ENCODE data around the gene MTG2. TPM values are rescaled to one million over a fixed set of nuclear protein-coding genes. Genes with fewer than 3 reads are reported as not detected.

MTG2 gene
- total and polyA plus RNA-seq, 9 donors: 22.2 to 30.0 (median 26.0) TPM

DNA sequence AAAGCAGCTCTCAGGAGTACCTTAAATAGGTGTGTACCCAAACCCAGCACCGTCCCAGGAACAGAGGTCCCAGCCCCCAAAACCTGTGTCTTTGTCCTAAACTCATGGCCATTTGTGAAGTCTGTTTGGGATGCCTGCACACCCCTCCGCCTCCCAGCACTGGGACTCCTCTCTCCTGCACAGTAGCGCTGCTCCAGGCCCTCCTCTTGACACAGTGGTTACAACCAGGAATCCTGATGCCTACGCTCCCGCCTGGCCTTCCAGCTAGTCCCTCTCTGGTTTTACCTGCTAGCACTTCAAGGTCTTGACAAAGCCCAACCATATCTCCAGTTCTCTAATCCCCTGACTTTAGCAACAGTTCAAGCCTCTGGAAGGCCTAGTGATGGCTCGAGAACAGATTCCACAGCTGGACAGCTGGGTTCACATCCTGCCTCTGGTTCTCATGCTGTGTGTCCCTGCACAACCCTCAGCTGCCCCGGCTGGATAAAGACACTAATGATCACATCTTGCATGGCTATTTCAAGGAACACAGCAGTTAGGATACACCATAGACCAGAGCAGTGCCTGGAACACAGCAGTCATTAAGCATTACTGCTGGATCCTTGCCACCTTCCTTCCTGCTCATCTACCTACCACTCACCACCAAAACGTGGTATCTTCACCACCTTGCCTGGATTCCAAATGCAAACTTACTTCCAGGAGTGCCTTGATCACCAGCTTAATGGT, 45.2 kb upstream of the MTG2 start:
- Histone ChIP-seq H3K27ac (ENCODE audit: low read length) (no peak overlapping the region), H3K36me3 (ENCODE audit: control insufficient read depth, insufficient read depth, low read length) (peaks cover 74% of the 10 kb centered on the region), H3K4me3 (ENCODE audit: low read length) (no peak overlapping the region), H3K4me1 (ENCODE audit: control insufficient read depth, insufficient read depth, low read length) (peaks cover 16% of the 10 kb centered on the region), H3K9me3 (replicated peaks; ENCODE audit: control insufficient read depth, low read depth, low read length) (no peaks in the 10 kb centered on the region), H3K27me3 (ENCODE audit: control insufficient read depth, insufficient read depth, low read length) (no peaks in the 10 kb centered on the region)
- no peak for DNase-seq
- WGBS (ENCODE audit: insufficient coverage): 77% methylated on average over 8 of the region's 8 CpGs

DNA sequence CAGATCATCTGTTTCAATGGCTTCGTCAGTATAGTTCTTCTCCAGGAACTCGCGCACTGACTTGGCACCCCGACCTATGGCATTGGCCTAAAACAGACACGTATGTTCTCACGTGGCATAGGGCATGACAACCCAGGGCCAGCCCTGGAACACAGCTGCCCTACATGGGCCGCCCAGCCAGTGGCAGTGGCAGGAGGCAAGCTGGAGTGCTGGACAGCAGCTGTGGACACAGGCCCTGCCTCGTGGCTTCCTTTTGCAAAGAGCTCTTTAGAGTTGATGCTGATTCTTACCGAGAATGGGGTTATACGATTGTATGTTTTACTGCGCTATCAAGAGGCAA, 44.7 kb upstream of the MTG2 start:
- peaks cover 16% of the 10 kb centered on the region for H3K4me1 ChIP-seq (ENCODE audit: control insufficient read depth, insufficient read depth, low read length)
- peaks cover 69% of the 10 kb centered on the region for H3K36me3 ChIP-seq (ENCODE audit: control insufficient read depth, insufficient read depth, low read length)
- no peaks in the 10 kb centered on the region for H3K9me3 ChIP-seq (replicated peaks; ENCODE audit: control insufficient read depth, low read depth, low read length)
- H3K27me3 ChIP-seq (ENCODE audit: control insufficient read depth, insufficient read depth, low read length): no peaks in the 10 kb centered on the region
- H3K27ac ChIP-seq (ENCODE audit: low read length): no peak overlapping the region
- H3K4me3 ChIP-seq (ENCODE audit: low read length): no peak overlapping the region
- WGBS (ENCODE audit: insufficient coverage): 77% methylated on average over 7 of the region's 11 CpGs
- no peak for DNase-seq

DNA sequence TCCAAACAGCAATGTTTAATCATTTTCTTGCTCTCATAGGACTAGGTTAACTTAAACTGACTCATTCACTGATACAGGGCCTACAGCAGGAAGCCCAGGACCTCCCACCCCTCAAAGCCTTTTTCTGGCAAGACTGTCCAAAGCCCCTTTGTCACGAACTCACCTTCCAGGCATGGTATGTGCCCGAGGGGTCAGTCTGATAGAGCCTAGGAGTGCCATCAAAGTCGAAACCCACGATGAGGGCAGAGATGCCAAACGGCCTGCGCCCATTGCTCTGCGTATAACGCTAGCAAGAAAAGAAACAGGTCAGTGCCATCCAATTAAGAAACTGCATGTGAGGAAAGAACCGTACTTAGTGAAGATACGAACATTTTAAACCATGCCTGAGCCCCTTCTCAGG, 43.9 kb upstream of the MTG2 start:
- Histone ChIP-seq H3K27me3 (ENCODE audit: control insufficient read depth, insufficient read depth, low read length) (no peaks in the 10 kb centered on the region), H3K27ac (ENCODE audit: low read length) (no peak overlapping the region), H3K4me3 (ENCODE audit: low read length) (no peak overlapping the region), H3K9me3 (replicated peaks; ENCODE audit: control insufficient read depth, low read depth, low read length) (no peaks in the 10 kb centered on the region), H3K4me1 (ENCODE audit: control insufficient read depth, insufficient read depth, low read length) (peaks cover 13% of the 10 kb centered on the region), H3K36me3 (ENCODE audit: control insufficient read depth, insufficient read depth, low read length) (peaks cover 62% of the 10 kb centered on the region)
- WGBS (ENCODE audit: insufficient coverage): 90% methylated on average over 8 of the region's 10 CpGs
- no peak for DNase-seq

DNA sequence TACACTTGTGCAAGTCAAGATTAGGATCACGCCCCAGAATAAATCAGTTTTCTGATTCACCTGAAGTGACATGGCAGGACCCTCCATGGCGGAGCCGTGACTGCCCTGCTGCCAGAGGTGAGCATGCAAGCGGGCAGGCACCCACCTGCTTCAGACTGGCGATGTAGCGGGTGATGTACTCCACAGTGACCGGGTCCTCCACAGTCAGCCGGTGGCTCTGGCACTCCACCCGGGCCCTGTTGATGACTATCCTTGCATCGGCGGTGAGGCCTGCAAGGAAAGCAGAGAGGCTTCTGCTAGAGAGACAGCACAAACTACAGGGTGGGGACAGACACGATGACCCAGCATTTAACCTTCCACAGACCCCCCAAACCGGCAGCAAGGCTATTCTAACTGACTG, 43.2 kb upstream of the MTG2 start:
- H3K4me3 ChIP-seq (ENCODE audit: low read length): no peak overlapping the region
- peaks cover 58% of the 10 kb centered on the region for H3K36me3 ChIP-seq (ENCODE audit: control insufficient read depth, insufficient read depth, low read length)
- H3K9me3 ChIP-seq (replicated peaks; ENCODE audit: control insufficient read depth, low read depth, low read length): no peaks in the 10 kb centered on the region
- peaks cover 14% of the 10 kb centered on the region for H3K4me1 ChIP-seq (ENCODE audit: control insufficient read depth, insufficient read depth, low read length)
- no peaks in the 10 kb centered on the region for H3K27me3 ChIP-seq (ENCODE audit: control insufficient read depth, insufficient read depth, low read length)
- H3K27ac ChIP-seq (ENCODE audit: low read length): no peak overlapping the region
- DNase-seq: no peak
- 90% methylated on average over 11 of the region's 13 CpGs for WGBS (ENCODE audit: insufficient coverage)

DNA sequence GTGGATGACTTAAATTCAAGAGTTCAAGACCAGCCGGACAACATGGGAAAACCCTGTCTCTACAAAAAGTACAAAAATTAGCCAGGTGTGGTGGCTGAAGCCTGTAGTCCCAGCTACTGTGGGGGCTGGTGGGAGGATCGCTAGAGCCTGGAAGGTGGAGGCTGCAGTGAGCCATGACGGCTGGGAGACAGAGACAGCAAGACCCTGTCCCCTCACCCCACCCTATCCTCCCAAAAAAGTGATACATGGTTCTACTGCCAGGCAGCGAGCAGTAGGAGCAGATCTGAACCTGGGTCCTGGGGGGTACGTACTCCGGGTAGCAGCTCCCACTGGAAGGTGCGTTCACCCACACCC, 41.8 kb upstream of the MTG2 start:
- H3K27ac ChIP-seq (ENCODE audit: low read length): no peak overlapping the region
- WGBS (ENCODE audit: insufficient coverage): 87% methylated on average over 4 of the region's 7 CpGs
- H3K36me3 ChIP-seq (ENCODE audit: control insufficient read depth, insufficient read depth, low read length): peaks cover 46% of the 10 kb centered on the region
- H3K9me3 ChIP-seq (replicated peaks; ENCODE audit: control insufficient read depth, low read depth, low read length): no peaks in the 10 kb centered on the region
- peaks cover 26% of the 10 kb centered on the region for H3K4me1 ChIP-seq (ENCODE audit: control insufficient read depth, insufficient read depth, low read length)
- no peaks in the 10 kb centered on the region for H3K27me3 ChIP-seq (ENCODE audit: control insufficient read depth, insufficient read depth, low read length)
- no peak overlapping the region for H3K4me3 ChIP-seq (ENCODE audit: low read length)
- no peak for DNase-seq

DNA sequence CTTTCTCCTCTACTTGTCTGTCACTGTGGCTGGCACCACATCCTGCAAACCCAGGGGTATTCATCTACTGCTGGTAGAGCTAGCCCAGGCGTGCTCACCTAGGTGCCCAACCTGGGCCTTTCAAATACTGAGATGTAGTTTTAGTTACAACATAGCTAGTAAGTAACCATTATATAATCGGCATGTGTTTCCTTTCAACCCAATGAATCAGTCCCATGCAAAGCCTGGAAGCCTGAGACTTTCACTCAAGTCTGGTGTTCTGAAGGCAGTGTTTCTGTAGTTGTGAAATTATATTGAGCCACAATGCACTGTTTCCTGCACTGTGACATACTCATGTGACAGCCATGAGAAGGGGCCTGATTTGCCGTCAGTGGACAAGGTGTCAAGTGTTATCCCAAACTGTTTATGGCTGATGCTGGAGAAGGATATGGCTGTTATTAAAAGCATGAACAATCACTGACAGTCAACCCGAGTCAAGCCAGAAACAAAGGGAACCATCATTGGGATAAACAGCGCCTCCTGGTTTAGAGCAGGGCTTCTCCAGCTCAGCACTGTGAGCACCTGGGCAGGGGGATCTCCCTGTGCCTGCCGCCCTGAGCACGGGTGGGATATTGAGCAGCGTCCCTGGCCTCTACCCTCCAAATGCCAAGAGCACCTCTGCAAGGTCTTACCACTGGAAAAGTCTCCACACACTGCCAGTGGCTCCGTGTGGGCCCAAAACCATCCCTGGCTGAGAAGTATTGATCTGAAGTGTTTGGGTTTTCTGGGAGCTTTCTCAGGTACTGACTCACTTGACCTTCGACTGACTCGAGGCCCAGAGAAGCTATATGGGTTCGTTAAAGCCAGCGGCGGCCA, 41.2 kb upstream of the MTG2 start:
- H3K27ac ChIP-seq (ENCODE audit: low read length): peak overlapping the region; percentile 35
- H3K4me1 ChIP-seq (ENCODE audit: control insufficient read depth, insufficient read depth, low read length): peaks cover 26% of the 10 kb centered on the region
- peak overlapping the region; percentile 70 for H3K4me3 ChIP-seq (ENCODE audit: low read length)
- no peak for DNase-seq
- 12% methylated on average over 5 of the region's 14 CpGs for WGBS (ENCODE audit: insufficient coverage)
- no peaks in the 10 kb centered on the region for H3K27me3 ChIP-seq (ENCODE audit: control insufficient read depth, insufficient read depth, low read length)
- no peaks in the 10 kb centered on the region for H3K9me3 ChIP-seq (replicated peaks; ENCODE audit: control insufficient read depth, low read depth, low read length)
- H3K36me3 ChIP-seq (ENCODE audit: control insufficient read depth, insufficient read depth, low read length): peaks cover 44% of the 10 kb centered on the region

DNA sequence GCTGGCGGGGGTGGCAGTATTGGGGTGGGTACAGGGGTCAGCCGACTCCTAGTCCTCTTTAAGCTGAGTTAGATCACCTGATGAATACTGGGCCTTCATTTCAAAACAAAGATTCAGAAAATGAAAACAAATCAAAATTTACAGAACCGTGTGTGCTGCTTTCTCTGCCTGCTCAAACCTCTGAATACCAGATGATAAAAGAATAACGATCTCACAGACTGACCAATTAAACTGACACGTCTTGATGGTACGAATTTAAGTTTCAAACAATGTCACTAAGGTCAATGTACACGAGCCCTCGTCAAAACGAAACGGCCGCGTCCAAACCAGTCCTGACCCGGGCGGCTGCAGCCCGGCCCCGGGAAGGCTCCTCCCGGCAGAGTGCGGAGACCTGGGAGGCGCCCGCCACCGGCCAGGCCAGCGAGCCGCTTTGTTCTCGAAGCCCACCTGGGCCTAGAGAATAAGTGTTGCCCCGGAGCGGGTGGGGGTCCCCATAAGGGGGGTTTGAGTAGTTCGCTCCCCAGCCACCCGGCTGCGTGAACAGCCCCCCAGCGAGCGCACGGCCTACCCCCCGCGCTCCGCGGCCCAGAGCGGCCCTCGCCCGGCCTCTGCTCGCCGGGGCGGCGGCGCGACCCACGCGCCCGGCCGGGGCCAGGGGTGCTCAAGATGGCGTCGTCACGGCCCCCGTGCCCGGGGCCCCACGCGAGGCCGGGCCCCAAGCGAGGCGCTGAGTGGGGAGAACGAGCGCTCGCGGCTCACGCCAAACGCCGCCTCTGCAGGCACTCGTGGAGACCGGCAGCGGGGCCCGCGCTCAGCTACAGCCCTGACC, 40.4 kb upstream of the MTG2 start:
- no peaks in the 10 kb centered on the region for H3K9me3 ChIP-seq (replicated peaks; ENCODE audit: control insufficient read depth, low read depth, low read length)
- H3K4me3 ChIP-seq (ENCODE audit: low read length): peak overlapping the region; percentile 70
- no peak for DNase-seq
- peaks cover 37% of the 10 kb centered on the region for H3K36me3 ChIP-seq (ENCODE audit: control insufficient read depth, insufficient read depth, low read length)
- peak overlapping the region; percentile 35 for H3K27ac ChIP-seq (ENCODE audit: low read length)
- WGBS (ENCODE audit: insufficient coverage): under 1% methylated on average over 69 of the region's 71 CpGs
- peaks cover 27% of the 10 kb centered on the region for H3K4me1 ChIP-seq (ENCODE audit: control insufficient read depth, insufficient read depth, low read length)
- H3K27me3 ChIP-seq (ENCODE audit: control insufficient read depth, insufficient read depth, low read length): no peaks in the 10 kb centered on the region

DNA sequence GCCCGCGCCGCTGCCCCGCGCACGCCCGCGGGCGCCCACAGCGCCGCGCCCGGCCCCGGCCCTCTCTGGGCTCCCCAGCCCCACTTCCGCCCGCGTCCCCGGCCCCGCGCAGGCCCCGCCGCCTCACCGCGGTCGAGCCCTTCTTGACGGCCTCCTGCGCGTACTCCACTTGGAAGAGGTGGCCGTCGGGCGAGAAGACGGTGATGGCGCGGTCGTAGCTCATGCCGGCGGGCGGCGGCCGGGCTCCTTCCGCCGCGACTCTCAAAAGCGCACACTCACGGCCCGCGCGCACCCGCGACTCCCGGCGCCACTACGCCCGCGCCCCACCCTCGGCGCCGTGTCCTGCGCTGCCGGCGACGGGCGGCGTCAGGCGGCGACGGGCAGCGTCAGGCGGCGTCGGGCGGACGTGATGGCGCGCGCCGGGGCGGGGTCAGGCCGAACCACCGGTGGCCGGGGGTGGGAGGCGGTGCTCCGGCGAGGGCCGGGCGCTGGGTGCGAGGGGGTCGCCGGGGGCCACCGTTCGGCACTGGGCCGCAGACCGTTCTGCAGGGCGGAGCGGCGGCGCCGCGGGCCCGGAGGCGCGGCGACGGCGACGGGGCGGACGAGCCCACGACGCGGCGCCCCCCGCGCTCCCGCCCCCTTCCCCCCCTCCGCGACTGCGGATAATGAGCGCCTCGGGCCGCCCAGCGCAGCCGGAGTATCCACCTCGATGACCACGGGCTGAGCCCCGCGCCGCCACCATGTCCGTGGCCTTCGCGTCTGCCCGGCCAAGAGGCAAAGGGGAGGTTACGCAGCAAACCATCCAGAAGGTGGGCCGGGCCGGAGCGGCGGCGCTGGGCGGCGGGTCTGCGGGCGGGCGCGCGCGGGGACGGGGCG, 39.5 kb upstream of the MTG2 start, which contains the start of the genes PSMA7 and SS18L1:
PSMA7 (minus strand) TSS at position 314 of the 876 bp plus-strand sequence; CDS start at position 223, 91 bp downstream.
SS18L1 (plus strand) TSS at position 689 of the 876 bp plus-strand sequence; CDS start at position 741, 52 bp downstream.
- H3K4me1 ChIP-seq (ENCODE audit: control insufficient read depth, insufficient read depth, low read length): peaks cover 27% of the 10 kb centered on the region
- H3K27me3 ChIP-seq (ENCODE audit: control insufficient read depth, insufficient read depth, low read length): no peaks in the 10 kb centered on the region
- H3K27ac ChIP-seq (ENCODE audit: low read length): peak within 1 kb of the TSS; percentile 85
- H3K36me3 ChIP-seq (ENCODE audit: control insufficient read depth, insufficient read depth, low read length): peaks cover 29% of the 10 kb centered on the region
- H3K4me3 ChIP-seq (ENCODE audit: low read length): peak within 1 kb of the TSS; percentile 70
- DNase-seq: peak; percentile 96
- H3K9me3 ChIP-seq (replicated peaks; ENCODE audit: control insufficient read depth, low read depth, low read length): no peaks in the 10 kb centered on the region
- WGBS (ENCODE audit: insufficient coverage): under 1% methylated on average over 139 of the region's 148 CpGs
